HFFc6 (cell line): Measurements from ENCODE around the gene UBXN6. TPM values are rescaled to one million over a fixed set of nuclear protein-coding genes. Genes with fewer than 3 reads are reported as not detected.

ENCODE experiments used
- DNase-seq: peaks from one replicate; pipeline ENCODE4 v3.0.0-alpha.2; 2018
- H3K27ac Mint-ChIP-seq: 2 replicates; pipeline ENCODE4 v1.8.0; 2020; ENCODE audit warnings: mild to moderate bottlenecking, mixed read lengths
- H3K27me3 Mint-ChIP-seq: 2 replicates; pipeline ENCODE4 v1.8.0; 2021; ENCODE audit warnings: mild to moderate bottlenecking, moderate library complexity, mixed read lengths; ENCODE audit not compliant: insufficient read depth
- H3K36me3 Mint-ChIP-seq: 2 replicates; pipeline ENCODE4 v1.8.0; 2021; ENCODE audit warnings: low read depth, mixed read lengths
- H3K4me1 Mint-ChIP-seq: 2 replicates; pipeline ENCODE4 v1.8.0; 2020; ENCODE audit warnings: low read depth, mixed read lengths
- H3K4me3 Mint-ChIP-seq: 2 replicates; pipeline ENCODE4 v1.8.0; 2020; ENCODE audit warnings: mild to moderate bottlenecking, moderate library complexity, mixed read lengths
- H3K9me3 Mint-ChIP-seq: 2 replicates; pipeline ENCODE4 v1.8.0; 2020; ENCODE audit warnings: mild to moderate bottlenecking, mixed read lengths
- CTCF ChIP-seq: fragments of 200-600 bp; sonication (generic); IDR thresholded peaks from 2 replicates; pipeline ENCODE4 v1.5.0; 2021; ENCODE audit warnings: antibody characterized with exemption, mild to moderate bottlenecking
- total RNA-seq, 6 experiments: library from RNA; stranded (reverse); fragmentation: NEBNext Ultra II Directional; extraction: Animal tissue kit (Norgen Biotek cat#: 25700); gene quantifications; 2 replicates in 1 of 6; 3 replicates in 5 of 6; pipeline ENCODE4 v1.2.3, GENCODE V29; 2021

UBXN6 gene
- total RNA-seq, 6 experiments from 2014 or later = 124 to 142 (median 131) TPM

- DNase-seq = no peak
Measured at GRCh38 chr19:4472174-4472974, 14.8 kb upstream of the UBXN6 start, which contains the start of gene HDGFL2. HDGFL2 (plus strand) TSS chr19:4472297; CDS start chr19:4472351, 54 bp downstream.

GRCh38 chr19:4471403-4472173 lies 14.0 kb upstream of the UBXN6 start:
- DNase-seq = peak; percentile 100
- H3K4me1 Mint-ChIP-seq = peaks cover 19% of the 10 kb centered on the region
- TF ChIP-seq CTCF = no peak
- H3K9me3 Mint-ChIP-seq = no peaks in the 10 kb centered on the region
- H3K4me3 Mint-ChIP-seq = no peak overlapping the region
- peaks cover 3% of the 10 kb centered on the region; the same call in 1 of the 2 replicates for H3K27me3 Mint-ChIP-seq
- peaks cover 4% of the 10 kb centered on the region; the same call in 1 of the 2 replicates for H3K36me3 Mint-ChIP-seq
- H3K27ac Mint-ChIP-seq = no peak overlapping the region

More at GRCh38 chr19:4472174-4472974, 14.8 kb upstream of the UBXN6 start, which contains the start of gene HDGFL2:
- TF ChIP-seq CTCF = no peak
- Mint-ChIP-seq H3K4me3 (peak within 1 kb of the TSS; percentile 93), H3K27ac (peak within 1 kb of the TSS; percentile 81), H3K27me3 (peaks cover 3% of the 10 kb centered on the region; the same call in 1 of the 2 replicates), H3K4me1 (peaks cover 19% of the 10 kb centered on the region), H3K9me3 (no peaks in the 10 kb centered on the region), H3K36me3 (peaks cover 8% of the 10 kb centered on the region; the same call in 1 of the 2 replicates)

- peaks cover 6% of the 10 kb centered on the region; the same call in 1 of the 2 replicates for H3K4me1 Mint-ChIP-seq
- no peak for TF ChIP-seq CTCF
- H3K36me3 Mint-ChIP-seq = no peaks in the 10 kb centered on the region
- H3K27ac Mint-ChIP-seq = no peak overlapping the region
- H3K9me3 Mint-ChIP-seq = no peaks in the 10 kb centered on the region
- DNase-seq = no peak
- no peak overlapping the region for H3K4me3 Mint-ChIP-seq
- H3K27me3 Mint-ChIP-seq = no peaks in the 10 kb centered on the region
Measured at GRCh38 chr19:4467835-4468234, 10.2 kb upstream of the UBXN6 start.

GRCh38 chr19:4464815-4465581 lies 7.4 kb upstream of the UBXN6 start:
- DNase-seq = no peak
- Mint-ChIP-seq H3K4me1 (0 out of 2 replicates have a peak, but pooled peaks cover under 1% of the 10 kb centered on the region), H3K9me3 (no peaks in the 10 kb centered on the region), H3K4me3 (no peak overlapping the region), H3K36me3 (no peaks in the 10 kb centered on the region), H3K27me3 (no peaks in the 10 kb centered on the region), H3K27ac (no peak overlapping the region)
- no peak for TF ChIP-seq CTCF
